Calu3 (cell line): ENCODE measurements around the gene PBX1. TPM values are rescaled to one million over a fixed set of nuclear protein-coding genes. Genes with fewer than 3 reads are reported as not detected.
"Not testable (repeated sequence)": the region's sequence is repeated elsewhere in the genome, so short reads cannot be mapped to it uniquely, and the experiment has no call there.

ENCODE experiments used
- BruUV-seq: library from RNA; stranded (reverse); fragments of 400-500 nt; replicated peaks from 2 replicates; lab custom pipeline; 2021; lab: Mats Ljungman, UMichigan
- CTCF ChIA-PET: fragments of 300-600 bp; sonication (Branson Sonifier 250); formaldehyde crosslinking; loops from one replicate; lab custom pipeline; 2022; ENCODE audit warnings: antibody characterized with exemption; lab: Charles Lee
- DNase-seq: peaks from one replicate; pipeline ENCODE4 v3.0.0; 2022
- H3K27ac Mint-ChIP-seq: one replicate; pipeline ENCODE4 v1.8.0; 2022; ENCODE audit warnings: mixed read lengths; ENCODE audit not compliant: unreplicated experiment
- H3K27me3 Mint-ChIP-seq: one replicate; pipeline ENCODE4 v1.8.0; 2022; ENCODE audit warnings: mixed read lengths; ENCODE audit not compliant: unreplicated experiment
- H3K36me3 Mint-ChIP-seq: one replicate; pipeline ENCODE4 v1.8.0; 2022; ENCODE audit warnings: mild to moderate bottlenecking, moderate library complexity, mixed read lengths; ENCODE audit not compliant: insufficient read depth, unreplicated experiment
- H3K4me1 Mint-ChIP-seq: one replicate; pipeline ENCODE4 v1.8.0; 2022; ENCODE audit warnings: mild to moderate bottlenecking, low read depth, mixed read lengths; ENCODE audit not compliant: unreplicated experiment
- H3K4me3 Mint-ChIP-seq: one replicate; pipeline ENCODE4 v1.8.0; 2022; ENCODE audit warnings: mild to moderate bottlenecking, low read depth, moderate library complexity, mixed read lengths; ENCODE audit not compliant: unreplicated experiment
- H3K9me3 Mint-ChIP-seq: one replicate; pipeline ENCODE4 v1.8.0; 2022; ENCODE audit warnings: low read depth, mixed read lengths; ENCODE audit not compliant: unreplicated experiment
- CTCF ChIP-seq: fragments of 200-600 bp; IDR thresholded peaks from one replicate; pipeline ENCODE4 v1.8.0; 2022; ENCODE audit warnings: antibody characterized with exemption; ENCODE audit not compliant: unreplicated experiment
- intact Hi-C: fragments of 100-400 bp; cut with micrococcal nuclease; formaldehyde crosslinking; loops from one replicate; pipeline ENCODE4 v1.10.0; 2022; ENCODE audit not compliant: unreplicated experiment
- total RNA-seq: library from RNA; stranded (reverse); gene quantifications from 2 replicates; pipeline ENCODE4 v1.2.3, GENCODE V29; 2022

The PBX1 gene
- total RNA-seq, 1 experiment from 2014 or later: 22.5 TPM

GRCh38 chr1:164648636-164649035 is 89.7 kb downstream of the PBX1 start:
- peaks cover 8% of the 10 kb centered on the region for H3K36me3 Mint-ChIP-seq
- intact Hi-C loops: no loop called here
- peak overlapping the region; percentile 9 for H3K27ac Mint-ChIP-seq
- BruUV-seq: no TSS peak
- no peak for TF ChIP-seq CTCF
- no peaks in the 10 kb centered on the region for H3K27me3 Mint-ChIP-seq
- H3K4me1 Mint-ChIP-seq: peaks cover 72% of the 10 kb centered on the region
- no peaks in the 10 kb centered on the region for H3K9me3 Mint-ChIP-seq
- no peak overlapping the region for H3K4me3 Mint-ChIP-seq
- CTCF ChIA-PET: interaction anchor here (2.3 kb wide), 1 partner anchor 11 kb away, joined by 6 read pairs; no protein-coding TSS in a partner anchor
- DNase-seq: no peak

- CTCF ChIA-PET: interaction anchor here (0.7 to 2.3 kb wide), 2 partner anchors 11 to 151 kb away, joined by 3 to 6 read pairs; no protein-coding TSS in a partner anchor
Observed at GRCh38 chr1:164649146-164649545, 90.2 kb downstream of the PBX1 start.

GRCh38 chr1:164650531-164650930 is 91.5 kb downstream of the PBX1 start:
- BruUV-seq: no TSS peak
- H3K9me3 Mint-ChIP-seq: no peaks in the 10 kb centered on the region
- H3K4me3 Mint-ChIP-seq: no peak overlapping the region
- no peak for TF ChIP-seq CTCF
- CTCF ChIA-PET: interaction anchor here (0.7 to 2.3 kb wide), 2 partner anchors 9 to 151 kb away, joined by 3 to 6 read pairs; no protein-coding TSS in a partner anchor
- H3K27ac Mint-ChIP-seq: no peak overlapping the region
- H3K4me1 Mint-ChIP-seq: peaks cover 59% of the 10 kb centered on the region
- intact Hi-C loops: no loop called here
- no peak for DNase-seq
- no peaks in the 10 kb centered on the region for H3K27me3 Mint-ChIP-seq
- H3K36me3 Mint-ChIP-seq: peaks cover 8% of the 10 kb centered on the region

More at GRCh38 chr1:164649146-164649545, 90.2 kb downstream of the PBX1 start:
- DNase-seq: no peak
- intact Hi-C loops: no loop called here
- Mint-ChIP-seq H3K9me3 (no peaks in the 10 kb centered on the region), H3K36me3 (peaks cover 8% of the 10 kb centered on the region), H3K4me3 (no peak overlapping the region), H3K4me1 (peaks cover 71% of the 10 kb centered on the region), H3K27me3 (no peaks in the 10 kb centered on the region), H3K27ac (no peak overlapping the region)
- no peak for TF ChIP-seq CTCF
- BruUV-seq: no TSS peak

- peaks cover 61% of the 10 kb centered on the region for H3K4me1 Mint-ChIP-seq
- BruUV-seq: no TSS peak
- intact Hi-C loops: no loop called here
- H3K27ac Mint-ChIP-seq: peak overlapping the region; percentile 34
- H3K9me3 Mint-ChIP-seq: no peaks in the 10 kb centered on the region
- peak; percentile 60 for DNase-seq
- CTCF ChIA-PET: interaction anchor here (0.6 to 1.1 kb wide), 5 partner anchors 9 to 151 kb away, joined by 3 to 16 read pairs (median 3); no protein-coding TSS in a partner anchor
- TF ChIP-seq CTCF: no peak
- peaks cover 8% of the 10 kb centered on the region for H3K36me3 Mint-ChIP-seq
- no peaks in the 10 kb centered on the region for H3K27me3 Mint-ChIP-seq
- H3K4me3 Mint-ChIP-seq: peak overlapping the region; percentile 47
Observed at GRCh38 chr1:164651351-164651951, 92.5 kb downstream of the PBX1 start.

GRCh38 chr1:164652969-164653368 is 94.0 kb downstream of the PBX1 start:
- DNase-seq, H3K9me3 Mint-ChIP-seq, H3K27me3 Mint-ChIP-seq, CTCF ChIA-PET, BruUV-seq, H3K4me3 Mint-ChIP-seq, intact Hi-C loops, H3K27ac Mint-ChIP-seq, H3K36me3 Mint-ChIP-seq: not testable (repeated sequence)
- peaks cover 56% of the 10 kb centered on the region for H3K4me1 Mint-ChIP-seq
